Endothelial cell (in vitro differentiated cells): Measurements from ENCODE around the gene MRPS17. TPM values are rescaled to one million over a fixed set of nuclear protein-coding genes. Genes with fewer than 3 reads are reported as not detected.

ENCODE experiments used
- DNase-seq: peaks from one replicate; pipeline ENCODE4 v3.0.0; 2021; ENCODE audit warnings: low spot score
- H3K27ac Mint-ChIP-seq: one replicate; pipeline ENCODE4 v1.8.0; 2021; ENCODE audit warnings: mixed read lengths, inconsistent platforms; ENCODE audit not compliant: unreplicated experiment
- H3K27me3 Mint-ChIP-seq: one replicate; pipeline ENCODE4 v1.8.0; 2021; ENCODE audit warnings: mild to moderate bottlenecking, moderate library complexity, mixed read lengths, inconsistent platforms; ENCODE audit not compliant: unreplicated experiment
- H3K36me3 Mint-ChIP-seq: one replicate; pipeline ENCODE4 v1.8.0; 2021; ENCODE audit warnings: mild to moderate bottlenecking, low read depth, mixed read lengths, inconsistent platforms; ENCODE audit not compliant: unreplicated experiment
- H3K4me1 Mint-ChIP-seq: one replicate; pipeline ENCODE4 v1.8.0; 2021; ENCODE audit warnings: mild to moderate bottlenecking, mixed read lengths, inconsistent platforms; ENCODE audit not compliant: unreplicated experiment
- H3K4me3 Mint-ChIP-seq: one replicate; pipeline ENCODE4 v1.8.0; 2021; ENCODE audit warnings: mild to moderate bottlenecking, mixed read lengths, inconsistent platforms; ENCODE audit not compliant: unreplicated experiment
- H3K9me3 Mint-ChIP-seq: one replicate; pipeline ENCODE4 v1.8.0; 2021; ENCODE audit warnings: mixed read lengths, inconsistent platforms; ENCODE audit not compliant: unreplicated experiment
- CTCF ChIP-seq: fragments of 200-600 bp; sonication (generic); IDR thresholded peaks from one replicate; pipeline ENCODE4 v1.5.0; 2021; ENCODE audit warnings: antibody characterized with exemption; ENCODE audit not compliant: unreplicated experiment
- total RNA-seq: library from RNA; stranded (reverse); fragmentation: NEBNext Ultra II Directional; extraction: Animal tissue kit (Norgen Biotek cat#: 25700); gene quantifications from one replicate; pipeline ENCODE4 v1.2.1, GENCODE V29; 2021; ENCODE audit not compliant: unreplicated experiment

Gene MRPS17
- total RNA-seq, 1 donor from 2014 or later = 11.7 TPM

- Mint-ChIP-seq H3K9me3 (no peaks in the 10 kb centered on the region), H3K4me3 (peak within 1 kb of the TSS; percentile 96), H3K4me1 (peaks cover 3% of the 10 kb centered on the region), H3K27me3 (peaks cover 2% of the 10 kb centered on the region), H3K36me3 (no peaks in the 10 kb centered on the region), H3K27ac (peak within 1 kb of the TSS; percentile 78)
- TF ChIP-seq CTCF = peak; percentile 75
- peak; percentile 84 for DNase-seq
Measured at GRCh38 chr7:55964261-55965099, 12.8 kb downstream of the MRPS17 start, which contains the start of gene NIPSNAP2. NIPSNAP2 (plus strand) TSS chr7:55964585; CDS start chr7:55964610, 25 bp downstream.

- Mint-ChIP-seq H3K27ac (peak overlapping the region; percentile 67), H3K27me3 (peaks cover 2% of the 10 kb centered on the region), H3K4me3 (peak overlapping the region; percentile 96), H3K9me3 (no peaks in the 10 kb centered on the region), H3K4me1 (peaks cover 6% of the 10 kb centered on the region), H3K36me3 (no peaks in the 10 kb centered on the region)
- DNase-seq = no peak
- no peak for TF ChIP-seq CTCF
Measured at GRCh38 chr7:55965100-55965470, 13.4 kb downstream of the MRPS17 start.

- Mint-ChIP-seq H3K27me3 (peaks cover 2% of the 10 kb centered on the region), H3K9me3 (no peaks in the 10 kb centered on the region), H3K4me1 (peaks cover 6% of the 10 kb centered on the region), H3K36me3 (no peaks in the 10 kb centered on the region), H3K4me3 (no peak overlapping the region), H3K27ac (no peak overlapping the region)
- no peak for TF ChIP-seq CTCF
- no peak for DNase-seq
Measured at GRCh38 chr7:55965805-55966421, 14.2 kb downstream of the MRPS17 start.

- H3K27me3 Mint-ChIP-seq = peaks cover 2% of the 10 kb centered on the region
- peaks cover 6% of the 10 kb centered on the region for H3K4me1 Mint-ChIP-seq
- no peaks in the 10 kb centered on the region for H3K9me3 Mint-ChIP-seq
- H3K27ac Mint-ChIP-seq = no peak overlapping the region
- no peak for TF ChIP-seq CTCF
- H3K36me3 Mint-ChIP-seq = no peaks in the 10 kb centered on the region
- H3K4me3 Mint-ChIP-seq = no peak overlapping the region
- DNase-seq = no peak
Measured at GRCh38 chr7:55966851-55967250, 15.2 kb downstream of the MRPS17 start.

- peaks cover 6% of the 10 kb centered on the region for H3K4me1 Mint-ChIP-seq
- no peaks in the 10 kb centered on the region for H3K9me3 Mint-ChIP-seq
- no peaks in the 10 kb centered on the region for H3K27me3 Mint-ChIP-seq
- no peak for DNase-seq
- no peak for TF ChIP-seq CTCF
- no peak overlapping the region for H3K4me3 Mint-ChIP-seq
- H3K27ac Mint-ChIP-seq = no peak overlapping the region
- no peaks in the 10 kb centered on the region for H3K36me3 Mint-ChIP-seq
Measured at GRCh38 chr7:55969391-55969790, 17.7 kb downstream of the MRPS17 start.
